Measurements from ENCODE around the gene CARS2.
"Not testable (repeated sequence)": the region's sequence is repeated elsewhere in the genome, so short reads cannot be mapped to it uniquely, and the experiment has no call there.

CARS2 gene

GRCh38 chr13:110636701-110637201 is 69.2 kb downstream of the CARS2 start:
- no peak for DNase-seq

GRCh38 chr13:110636053-110636475 is 69.9 kb downstream of the CARS2 start:
- DNase-seq = no peak

GRCh38 chr13:110635405-110636002 is 70.4 kb downstream of the CARS2 start:
- DNase-seq = no peak

- DNase-seq = peak; percentile 66
These were observed 71.4 kb downstream of the CARS2 start for GRCh38 chr13:110634558-110634957.

GRCh38 chr13:110633776-110634175 is 72.1 kb downstream of the CARS2 start:
- no peak for DNase-seq

- not testable (repeated sequence) for DNase-seq
These were observed 73.7 kb downstream of the CARS2 start for GRCh38 chr13:110632255-110632654.

- DNase-seq = no peak
These were observed 75.3 kb downstream of the CARS2 start for GRCh38 chr13:110630566-110631119.

- DNase-seq = no peak
These were observed 76.2 kb downstream of the CARS2 start for GRCh38 chr13:110629735-110630134.

- DNase-seq = no peak
These were observed 76.8 kb downstream of the CARS2 start for GRCh38 chr13:110628952-110629701.

GRCh38 chr13:110628477-110628793 is 77.5 kb downstream of the CARS2 start:
- DNase-seq = no peak

- DNase-seq = no peak
These were observed 78.0 kb downstream of the CARS2 start for GRCh38 chr13:110627761-110628476.

GRCh38 chr13:110627351-110627750 is 78.6 kb downstream of the CARS2 start:
- no peak for DNase-seq

GRCh38 chr13:110626521-110626920 is 79.4 kb downstream of the CARS2 start:
- no peak for DNase-seq

GRCh38 chr13:110625771-110626321 is 80.1 kb downstream of the CARS2 start:
- no peak for DNase-seq

GRCh38 chr13:110624766-110625756 is 80.9 kb downstream of the CARS2 start:
- DNase-seq = no peak

- no peak for DNase-seq
These were observed 85.3 kb downstream of the CARS2 start for GRCh38 chr13:110620596-110620995.

- no peak for DNase-seq
These were observed 87.1 kb downstream of the CARS2 start for GRCh38 chr13:110618780-110619179.

GRCh38 chr13:110618167-110618566 is 87.7 kb downstream of the CARS2 start:
- no peak for DNase-seq

GRCh38 chr13:110617321-110618072 is 88.4 kb downstream of the CARS2 start:
- DNase-seq = peak; percentile 27

GRCh38 chr13:110616103-110617101 is 89.5 kb downstream of the CARS2 start:
- peak; percentile 39 for DNase-seq
